Measurements from ENCODE around the gene FXYD2. TPM values are rescaled to one million over a fixed set of nuclear protein-coding genes. Genes with fewer than 3 reads are reported as not detected.
A peak's percentile ranks its signal among the peaks of the same experiment; 100 is the strongest.

FXYD2 gene
- total RNA-seq, 3 donors from 2014 or later: 1.2 to 9.1 (median 1.5) TPM

GRCh38 chr11:117839936-117840813 is 15.6 kb upstream of the FXYD2 start:
- intact Hi-C loops (cut with DNase I, micrococcal nuclease): loop anchor here (5.0 to 10.0 kb wide), 3 partner anchors 75 to 215 kb away; no protein-coding TSS in a partner anchor
- no peak overlapping the region for H3K4me3 ChIP-seq
- ATAC-seq (no peak), DNase-seq (no peak)
- no peak for TF ChIP-seq CTCF (IDR thresholded peaks at IDR 0.05)
- H3K4me1 ChIP-seq (ENCODE audit: low read depth): no peaks in the 10 kb centered on the region
- H3K36me3 ChIP-seq (ENCODE audit: low read depth): no peaks in the 10 kb centered on the region
- no peaks in the 10 kb centered on the region for H3K9me3 ChIP-seq

DNA sequence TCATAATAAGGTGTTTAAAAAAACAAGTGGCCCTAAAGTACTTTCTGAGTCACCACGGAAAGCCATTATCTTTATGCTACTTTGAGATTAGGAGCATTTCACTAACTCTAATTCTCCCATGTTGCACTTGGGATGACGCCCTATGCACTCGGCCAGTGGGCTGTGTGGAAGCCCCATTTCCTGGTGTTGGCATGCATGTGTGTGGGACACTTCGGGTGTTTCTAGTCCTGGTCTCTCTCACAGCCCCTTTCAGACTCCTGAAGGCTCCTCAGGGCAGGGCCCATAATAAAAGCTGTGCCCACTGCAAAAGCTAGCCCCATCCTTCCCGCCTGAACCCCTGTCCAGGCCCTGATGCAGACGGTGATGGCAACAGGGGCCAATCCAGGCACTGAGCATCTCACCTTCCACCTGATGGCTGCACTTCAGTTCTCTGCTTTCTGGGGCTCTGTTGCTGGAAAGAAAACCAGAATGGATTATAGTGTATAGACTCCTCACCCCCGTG is 14.9 kb upstream of the FXYD2 start:
- Histone ChIP-seq H3K36me3 (ENCODE audit: low read depth) (no peaks in the 10 kb centered on the region), H3K4me3 (no peak overlapping the region), H3K4me1 (ENCODE audit: low read depth) (no peaks in the 10 kb centered on the region), H3K9me3 (no peaks in the 10 kb centered on the region)
- intact Hi-C loops (cut with DNase I, micrococcal nuclease): loop anchor here in 1 of 2 donors (10.0 kb wide), 1 partner anchor 215 kb away; no protein-coding TSS in a partner anchor
- ATAC-seq (no peak), DNase-seq (peak in 1 of 3 donors; percentile 12)
- no peak for TF ChIP-seq CTCF (IDR thresholded peaks at IDR 0.05)

GRCh38 chr11:117838901-117839300 is 14.4 kb upstream of the FXYD2 start:
- no peak for DNase-seq
- H3K4me3 ChIP-seq: no peak overlapping the region
- no peaks in the 10 kb centered on the region for H3K36me3 ChIP-seq (ENCODE audit: low read depth)
- H3K4me1 ChIP-seq (ENCODE audit: low read depth): no peaks in the 10 kb centered on the region
- no peak for ATAC-seq
- H3K9me3 ChIP-seq: no peaks in the 10 kb centered on the region
- TF ChIP-seq CTCF (IDR thresholded peaks at IDR 0.05): no peak
- intact Hi-C loops (cut with DNase I, micrococcal nuclease): loop anchor here in 1 of 2 donors (10.0 kb wide), 1 partner anchor 216 kb away; no protein-coding TSS in a partner anchor

GRCh38 chr11:117837791-117838190 is 13.2 kb upstream of the FXYD2 start:
- DNase-seq: peak in 2 of 3 donors; percentile 8 to 12
- ATAC-seq: no peak

More at GRCh38 chr11:117837791-117838190, 13.2 kb upstream of the FXYD2 start:
- no peaks in the 10 kb centered on the region for H3K9me3 ChIP-seq
- TF ChIP-seq CTCF (IDR thresholded peaks at IDR 0.05): no peak
- no peak overlapping the region for H3K4me3 ChIP-seq
- no peaks in the 10 kb centered on the region for H3K4me1 ChIP-seq (ENCODE audit: low read depth)
- intact Hi-C loops (cut with DNase I, micrococcal nuclease): loop anchor here in 1 of 2 donors (10.0 kb wide), 1 partner anchor 217 kb away; no protein-coding TSS in a partner anchor
- no peaks in the 10 kb centered on the region for H3K36me3 ChIP-seq (ENCODE audit: low read depth)

Measured in mucosa of descending colon (tissue), 3 donors.